ENCODE measurements around the gene GRIN2B.

Gene GRIN2B

DNA sequence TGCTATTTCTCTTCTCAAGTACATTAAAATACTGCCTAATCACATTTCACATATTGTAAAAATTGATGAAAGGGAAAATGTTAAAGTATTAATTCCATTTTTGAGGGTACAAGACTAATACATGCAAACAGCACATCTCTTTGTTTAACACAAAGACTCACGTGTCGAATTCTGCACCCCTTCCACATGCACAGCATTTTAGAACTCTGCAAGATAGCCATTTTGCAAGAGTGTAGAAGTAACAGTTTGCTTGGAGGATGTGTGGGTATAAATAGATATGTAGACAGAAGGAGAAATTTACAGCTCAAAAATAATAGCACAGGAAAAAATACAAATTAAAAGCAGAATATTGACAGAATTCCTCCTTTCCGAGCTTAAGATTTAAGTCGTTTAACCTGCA lies 2.5 kb downstream of the GRIN2B start:
- no peak overlapping the region for H3K4me3 ChIP-seq (ENCODE audit: low read length)
- H3K27ac ChIP-seq (ENCODE audit: low read length), result no peak overlapping the region
- H3K79me2 ChIP-seq (ENCODE audit: low read length), result no peaks in the 10 kb centered on the region
- no peaks in the 10 kb centered on the region for H4K20me1 ChIP-seq (ENCODE audit: insufficient read depth, low read length)
- no peaks in the 10 kb centered on the region for H3K9me3 ChIP-seq (replicated peaks; ENCODE audit: insufficient read depth, low read length)
- TF ChIP-seq, protein P1, sequence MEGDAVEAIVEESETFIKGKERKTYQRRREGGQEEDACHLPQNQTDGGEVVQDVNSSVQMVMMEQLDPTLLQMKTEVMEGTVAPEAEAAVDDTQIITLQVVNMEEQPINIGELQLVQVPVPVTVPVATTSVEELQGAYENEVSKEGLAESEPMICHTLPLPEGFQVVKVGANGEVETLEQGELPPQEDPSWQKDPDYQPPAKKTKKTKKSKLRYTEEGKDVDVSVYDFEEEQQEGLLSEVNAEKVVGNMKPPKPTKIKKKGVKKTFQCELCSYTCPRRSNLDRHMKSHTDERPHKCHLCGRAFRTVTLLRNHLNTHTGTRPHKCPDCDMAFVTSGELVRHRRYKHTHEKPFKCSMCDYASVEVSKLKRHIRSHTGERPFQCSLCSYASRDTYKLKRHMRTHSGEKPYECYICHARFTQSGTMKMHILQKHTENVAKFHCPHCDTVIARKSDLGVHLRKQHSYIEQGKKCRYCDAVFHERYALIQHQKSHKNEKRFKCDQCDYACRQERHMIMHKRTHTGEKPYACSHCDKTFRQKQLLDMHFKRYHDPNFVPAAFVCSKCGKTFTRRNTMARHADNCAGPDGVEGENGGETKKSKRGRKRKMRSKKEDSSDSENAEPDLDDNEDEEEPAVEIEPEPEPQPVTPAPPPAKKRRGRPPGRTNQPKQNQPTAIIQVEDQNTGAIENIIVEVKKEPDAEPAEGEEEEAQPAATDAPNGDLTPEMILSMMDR (IDR thresholded peaks at IDR 0.05; ENCODE audit: low read length), result no peak
- TF ChIP-seq EZH2phosphoT487 (IDR thresholded peaks at IDR 0.05; ENCODE audit: low read length) (no peak), EZH2 (optimal IDR thresholded peaks at IDR 0.05; ENCODE audit: low read depth, low read length) (no peak)
- DNase-seq, result no peak
- no peaks in the 10 kb centered on the region for H3K36me3 ChIP-seq (replicated peaks; ENCODE audit: insufficient read depth, low read length)
- H3K27me3 ChIP-seq (replicated peaks; ENCODE audit: insufficient read depth, low read length), result no peaks in the 10 kb centered on the region
- no peaks in the 10 kb centered on the region for H3F3A ChIP-seq (ENCODE audit: insufficient read depth, low read length)
- H3K4me1 ChIP-seq (ENCODE audit: low read length), result no peaks in the 10 kb centered on the region
- H3K9ac ChIP-seq (ENCODE audit: low read length), result no peak overlapping the region
- H2AFZ ChIP-seq (ENCODE audit: low read length), result no peak overlapping the region
- no peaks in the 10 kb centered on the region for H3K9me2 ChIP-seq (replicated peaks; ENCODE audit: insufficient read depth, low read length)
- H3K4me2 ChIP-seq (ENCODE audit: low read depth, low read length), result no peak overlapping the region

DNA sequence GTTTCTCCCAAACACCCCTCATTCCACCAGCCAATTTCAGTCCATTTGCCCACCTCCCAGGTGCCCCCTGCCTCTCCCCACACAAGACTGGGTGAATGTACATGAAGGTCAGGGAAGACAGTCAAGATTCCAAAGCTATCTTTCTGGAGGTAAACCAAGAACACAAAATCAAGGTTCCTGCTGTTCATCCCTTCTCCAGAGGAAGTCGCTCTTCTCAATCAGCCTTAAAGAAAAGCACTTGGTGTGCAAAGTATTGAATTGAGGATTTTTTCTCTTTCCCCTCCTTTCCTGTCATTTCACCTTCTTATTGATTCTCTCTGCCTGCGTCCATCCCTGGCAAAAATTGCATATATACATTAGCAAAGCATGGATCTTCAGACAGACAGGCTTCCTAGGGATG lies 4.5 kb downstream of the GRIN2B start:
- H2AFZ ChIP-seq (ENCODE audit: low read length), result no peak overlapping the region
- H3K27ac ChIP-seq (ENCODE audit: low read length), result no peak overlapping the region
- TF ChIP-seq EZH2 (optimal IDR thresholded peaks at IDR 0.05; ENCODE audit: low read depth, low read length) (no peak), EZH2phosphoT487 (IDR thresholded peaks at IDR 0.05; ENCODE audit: low read length) (no peak)
- TF ChIP-seq, protein P1 (IDR thresholded peaks at IDR 0.05; ENCODE audit: low read length), result no peak
- no peak for DNase-seq
- H3K36me3 ChIP-seq (replicated peaks; ENCODE audit: insufficient read depth, low read length), result no peaks in the 10 kb centered on the region
- no peak overlapping the region for H3K4me3 ChIP-seq (ENCODE audit: low read length)
- no peak overlapping the region for H3K4me2 ChIP-seq (ENCODE audit: low read depth, low read length)
- H3K4me1 ChIP-seq (ENCODE audit: low read length), result no peaks in the 10 kb centered on the region
- H3K27me3 ChIP-seq (replicated peaks; ENCODE audit: insufficient read depth, low read length), result no peaks in the 10 kb centered on the region
- H3K79me2 ChIP-seq (ENCODE audit: low read length), result no peaks in the 10 kb centered on the region
- H3F3A ChIP-seq (ENCODE audit: insufficient read depth, low read length), result no peaks in the 10 kb centered on the region
- H3K9me2 ChIP-seq (replicated peaks; ENCODE audit: insufficient read depth, low read length), result no peaks in the 10 kb centered on the region
- H4K20me1 ChIP-seq (ENCODE audit: insufficient read depth, low read length), result no peaks in the 10 kb centered on the region
- H3K9me3 ChIP-seq (replicated peaks; ENCODE audit: insufficient read depth, low read length), result no peaks in the 10 kb centered on the region
- H3K9ac ChIP-seq (ENCODE audit: low read length), result no peak overlapping the region

GRCh38 chr12:13976028-13976584 lies 5.3 kb downstream of the GRIN2B start:
- Histone ChIP-seq H2AFZ (ENCODE audit: low read length) (no peak overlapping the region), H4K20me1 (ENCODE audit: insufficient read depth, low read length) (no peaks in the 10 kb centered on the region), H3K36me3 (replicated peaks; ENCODE audit: insufficient read depth, low read length) (no peaks in the 10 kb centered on the region), H3K27ac (ENCODE audit: low read length) (no peak overlapping the region), H3K4me2 (ENCODE audit: low read depth, low read length) (no peak overlapping the region), H3F3A (ENCODE audit: insufficient read depth, low read length) (no peaks in the 10 kb centered on the region), H3K27me3 (replicated peaks; ENCODE audit: insufficient read depth, low read length) (no peaks in the 10 kb centered on the region), H3K4me3 (ENCODE audit: low read length) (no peak overlapping the region), H3K9ac (ENCODE audit: low read length) (no peak overlapping the region), H3K79me2 (ENCODE audit: low read length) (no peaks in the 10 kb centered on the region), H3K9me2 (replicated peaks; ENCODE audit: insufficient read depth, low read length) (no peaks in the 10 kb centered on the region), H3K4me1 (ENCODE audit: low read length) (no peaks in the 10 kb centered on the region), H3K9me3 (replicated peaks; ENCODE audit: insufficient read depth, low read length) (no peaks in the 10 kb centered on the region)
- DNase-seq, result no peak
- TF ChIP-seq, protein P1 (IDR thresholded peaks at IDR 0.05; ENCODE audit: low read length), result no peak
- TF ChIP-seq EZH2phosphoT487 (IDR thresholded peaks at IDR 0.05; ENCODE audit: low read length), result no peak
- TF ChIP-seq EZH2 (optimal IDR thresholded peaks at IDR 0.05; ENCODE audit: low read depth, low read length), result no peak
